ENCODE data around the gene PSMD1.
"Not testable (repeated sequence)": the region's sequence is repeated elsewhere in the genome, so short reads cannot be mapped to it uniquely, and the experiment has no call there.

PSMD1 gene

DNA sequence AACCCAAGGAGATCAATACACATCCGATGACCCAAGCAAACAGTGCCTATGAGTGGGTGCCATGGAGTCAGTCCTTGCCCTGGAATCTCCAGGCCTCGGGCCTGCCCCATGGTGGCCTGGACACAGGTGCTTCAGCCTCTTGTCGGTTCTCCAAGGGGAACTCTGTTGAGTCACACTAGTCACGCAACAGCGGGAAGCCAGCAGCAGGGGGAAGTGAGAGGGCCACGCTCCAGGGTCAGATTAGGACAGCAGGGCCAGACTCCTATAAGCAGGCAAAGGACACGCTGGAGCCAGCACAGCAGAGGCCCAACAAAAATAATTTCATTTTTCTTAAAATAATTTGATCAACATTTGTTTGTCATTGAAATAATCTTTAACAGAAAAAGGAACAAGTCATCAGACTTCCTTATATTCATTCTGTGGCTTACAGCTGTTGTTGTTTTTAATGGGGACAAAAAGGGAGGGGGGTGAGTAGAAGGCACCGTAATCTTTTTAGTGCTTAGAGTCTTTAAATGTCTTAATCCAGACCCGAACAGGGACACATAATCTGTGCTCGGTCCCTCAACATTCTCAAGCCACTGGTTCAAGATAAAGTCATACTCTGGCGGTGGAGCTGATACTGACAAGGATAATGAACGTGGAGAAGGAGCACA is 125.3 kb downstream of the PSMD1 start:
- in situ Hi-C loops (cut with MboI; ENCODE audit: low sequenced_read_pairs): no loop called here

- in situ Hi-C loops (cut with MboI; ENCODE audit: low sequenced_read_pairs): no loop called here
Observed at GRCh38 chr2:231182513-231182899, 125.8 kb downstream of the PSMD1 start.

DNA sequence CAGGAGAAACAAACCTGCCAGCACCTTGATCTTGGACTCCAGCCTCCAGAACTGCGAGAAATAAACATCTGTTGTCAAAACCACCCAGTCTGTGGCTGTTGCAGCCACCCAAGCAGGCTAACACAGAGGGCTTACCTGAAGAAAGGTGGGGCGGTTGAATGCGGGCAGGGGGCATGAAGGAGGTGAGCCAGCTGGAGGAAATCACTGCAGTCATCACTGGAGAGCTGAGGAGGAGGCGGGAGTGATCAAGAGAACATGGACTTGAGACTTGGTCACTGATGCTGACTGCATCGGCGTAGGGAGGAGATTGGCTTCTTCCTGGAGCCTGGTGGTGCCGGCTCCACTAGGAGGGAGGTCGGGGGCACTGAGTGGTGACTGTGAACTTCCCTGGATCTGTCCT is 127.2 kb downstream of the PSMD1 start:
- in situ Hi-C loops (cut with MboI; ENCODE audit: low sequenced_read_pairs): no loop called here

DNA sequence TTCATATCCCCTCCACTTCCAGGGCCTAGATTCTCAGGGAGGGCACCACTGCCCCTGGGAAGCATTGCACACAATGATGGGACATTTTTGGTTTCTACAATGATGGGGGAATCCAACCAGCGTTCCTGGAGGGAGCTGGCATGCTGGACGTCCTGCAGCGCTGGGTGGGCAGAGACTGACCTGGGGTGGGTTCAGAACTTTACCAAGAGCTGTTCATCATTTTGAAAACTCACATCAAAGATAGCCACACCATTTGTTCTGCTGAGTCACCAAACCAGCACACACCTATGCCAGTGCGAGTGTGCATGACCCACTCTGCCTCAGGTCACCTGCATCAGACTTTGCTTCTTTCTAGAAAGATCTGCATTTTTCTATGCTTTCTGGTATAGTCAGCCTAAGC is 127.7 kb downstream of the PSMD1 start:
- in situ Hi-C loops (cut with MboI; ENCODE audit: low sequenced_read_pairs): no loop called here

DNA sequence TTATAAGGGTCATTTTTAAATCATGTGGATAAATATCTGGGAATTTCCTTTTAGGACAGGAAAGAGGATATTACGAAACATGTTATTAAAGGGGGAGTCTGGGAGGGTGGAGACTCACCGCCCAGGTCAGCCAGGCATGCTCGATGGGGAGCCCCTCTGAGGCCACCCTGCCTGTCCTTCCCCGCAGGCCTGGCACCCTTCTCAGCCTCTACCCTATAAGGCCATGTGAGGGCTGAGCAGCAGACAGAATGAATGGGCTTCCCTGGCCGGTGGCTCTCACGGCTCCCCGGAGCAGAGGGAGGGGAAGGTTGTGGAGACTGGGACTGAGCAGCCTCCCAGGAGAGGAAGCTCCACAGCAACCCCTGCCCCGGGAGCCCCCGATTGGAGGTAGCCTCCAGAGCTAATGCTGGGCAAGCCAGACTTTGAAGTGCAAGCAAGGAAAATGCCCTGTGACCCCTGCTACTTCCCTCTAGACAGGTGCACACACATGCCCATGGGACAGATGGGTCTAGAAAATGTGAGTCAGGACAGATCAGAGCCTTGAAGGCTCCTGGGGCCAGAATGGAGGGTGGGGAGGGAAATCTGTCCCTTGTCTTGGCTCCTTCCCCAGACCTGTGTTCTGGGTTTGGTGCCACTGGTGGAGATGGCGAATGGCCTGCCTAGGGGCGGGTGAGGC is 128.5 kb downstream of the PSMD1 start:
- in situ Hi-C loops (cut with MboI; ENCODE audit: low sequenced_read_pairs): no loop called here

DNA sequence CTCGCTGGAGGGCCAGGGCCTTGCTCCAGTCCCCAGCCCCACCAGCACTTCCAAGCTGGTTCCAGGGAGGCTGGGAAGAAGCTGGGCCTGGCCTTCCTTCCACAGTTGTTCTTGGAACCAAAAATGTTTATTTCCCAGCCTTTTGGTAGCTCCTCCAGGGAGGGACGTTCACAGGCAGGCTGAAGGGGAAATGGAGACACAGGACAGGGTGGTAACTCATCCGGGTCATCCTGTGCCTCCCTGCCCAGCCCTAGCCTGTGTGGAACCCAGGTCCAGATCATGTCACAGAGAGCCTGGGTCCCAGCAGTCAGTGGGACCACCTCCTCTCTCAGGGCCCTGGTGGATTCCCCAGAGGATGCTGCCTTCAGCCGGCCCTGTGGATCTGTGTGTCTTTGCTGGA is 129.2 kb downstream of the PSMD1 start:
- in situ Hi-C loops (cut with MboI; ENCODE audit: low sequenced_read_pairs): no loop called here

GRCh38 chr2:231186325-231186724 is 129.7 kb downstream of the PSMD1 start:
- in situ Hi-C loops (cut with MboI; ENCODE audit: low sequenced_read_pairs): no loop called here

DNA sequence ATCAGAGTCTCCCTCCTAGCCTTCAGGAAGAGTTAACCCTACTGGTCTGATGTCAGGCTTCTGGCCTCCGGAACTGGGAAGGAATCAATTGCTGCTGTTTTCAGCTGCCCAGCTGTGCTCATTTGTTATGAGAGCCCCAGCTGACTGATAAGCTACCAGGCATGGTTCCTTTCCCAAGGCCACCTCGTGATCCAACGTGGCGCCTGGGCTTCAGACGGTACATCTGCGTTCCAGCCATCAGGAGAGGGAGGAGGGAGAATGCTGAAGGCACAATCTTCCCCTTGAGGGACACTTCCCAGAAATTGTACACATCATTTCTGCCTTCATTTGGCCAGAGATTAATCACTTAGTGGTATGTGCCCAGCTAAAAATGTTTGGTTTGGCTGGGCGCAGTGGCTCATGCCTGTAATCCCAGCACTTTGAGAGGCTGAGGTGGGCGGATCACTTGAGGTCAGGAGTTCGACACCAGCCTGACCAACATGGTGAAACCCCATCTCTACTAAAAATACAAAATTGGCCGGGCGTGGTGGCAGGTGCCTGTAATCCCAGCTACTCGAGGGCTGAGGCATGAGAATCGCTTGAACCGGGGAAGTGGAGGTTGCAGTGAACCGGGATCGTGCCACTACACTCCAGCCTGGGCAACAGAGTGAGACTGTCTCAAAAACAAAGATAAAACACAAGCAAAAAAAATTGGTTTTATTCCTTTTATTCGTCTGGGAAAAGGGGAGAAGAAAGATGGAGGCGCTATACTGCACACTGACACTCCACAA is 131.3 kb downstream of the PSMD1 start:
- in situ Hi-C loops (cut with MboI; ENCODE audit: low sequenced_read_pairs): no loop called here

DNA sequence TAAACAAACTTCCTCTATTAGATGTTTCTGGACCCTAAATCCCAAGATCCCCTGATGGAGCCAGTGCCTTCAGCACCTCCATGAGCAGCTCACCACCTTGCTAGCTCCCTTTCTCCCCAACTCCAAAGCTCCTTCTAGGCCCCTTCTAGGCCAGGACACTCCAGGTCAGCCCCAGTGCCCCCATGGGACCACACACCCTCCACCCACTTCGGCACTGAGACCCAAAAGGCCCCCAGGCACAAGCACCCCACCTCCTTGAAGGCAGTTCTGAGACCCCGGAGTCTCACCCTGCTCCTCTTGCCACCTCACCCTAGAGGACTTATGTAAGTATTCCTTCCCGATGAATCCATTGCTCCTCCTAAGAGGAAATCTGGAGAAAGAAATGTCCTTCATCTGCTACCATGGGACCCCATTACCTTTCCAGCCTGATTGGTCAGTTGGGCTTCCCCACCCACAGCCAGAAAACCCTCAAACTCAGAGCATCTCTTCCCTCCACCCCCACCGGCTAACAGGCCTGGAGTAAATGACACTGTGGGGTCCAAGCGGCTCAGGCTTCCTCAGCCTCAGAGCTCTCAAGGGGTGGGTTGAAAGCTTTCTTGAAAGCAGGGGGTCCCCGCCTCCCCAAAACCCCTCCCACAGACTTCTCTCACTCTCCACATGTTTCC is 132.0 kb downstream of the PSMD1 start:
- in situ Hi-C loops (cut with MboI; ENCODE audit: low sequenced_read_pairs): no loop called here

DNA sequence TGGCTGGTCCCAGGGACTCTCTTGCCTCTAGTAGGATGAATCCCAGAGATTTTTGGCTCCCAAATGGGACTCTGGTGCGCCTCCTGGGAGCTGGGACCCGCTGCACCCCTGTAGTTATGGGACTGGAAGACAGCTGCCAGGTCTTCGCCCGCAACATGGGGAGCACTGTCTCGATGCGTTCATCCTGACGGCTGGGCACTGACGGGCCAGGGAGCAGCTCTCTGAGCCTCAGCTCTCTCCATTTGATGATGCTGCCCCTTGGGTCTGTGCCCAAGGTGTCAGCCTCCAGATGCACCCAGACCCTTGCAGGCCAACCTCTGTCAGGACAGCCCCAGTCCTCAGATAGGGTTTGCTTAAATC is 132.5 kb downstream of the PSMD1 start:
- in situ Hi-C loops (cut with MboI; ENCODE audit: low sequenced_read_pairs): no loop called here

GRCh38 chr2:231189571-231190495 is 133.2 kb downstream of the PSMD1 start:
- in situ Hi-C loops (cut with MboI; ENCODE audit: low sequenced_read_pairs): no loop called here

DNA sequence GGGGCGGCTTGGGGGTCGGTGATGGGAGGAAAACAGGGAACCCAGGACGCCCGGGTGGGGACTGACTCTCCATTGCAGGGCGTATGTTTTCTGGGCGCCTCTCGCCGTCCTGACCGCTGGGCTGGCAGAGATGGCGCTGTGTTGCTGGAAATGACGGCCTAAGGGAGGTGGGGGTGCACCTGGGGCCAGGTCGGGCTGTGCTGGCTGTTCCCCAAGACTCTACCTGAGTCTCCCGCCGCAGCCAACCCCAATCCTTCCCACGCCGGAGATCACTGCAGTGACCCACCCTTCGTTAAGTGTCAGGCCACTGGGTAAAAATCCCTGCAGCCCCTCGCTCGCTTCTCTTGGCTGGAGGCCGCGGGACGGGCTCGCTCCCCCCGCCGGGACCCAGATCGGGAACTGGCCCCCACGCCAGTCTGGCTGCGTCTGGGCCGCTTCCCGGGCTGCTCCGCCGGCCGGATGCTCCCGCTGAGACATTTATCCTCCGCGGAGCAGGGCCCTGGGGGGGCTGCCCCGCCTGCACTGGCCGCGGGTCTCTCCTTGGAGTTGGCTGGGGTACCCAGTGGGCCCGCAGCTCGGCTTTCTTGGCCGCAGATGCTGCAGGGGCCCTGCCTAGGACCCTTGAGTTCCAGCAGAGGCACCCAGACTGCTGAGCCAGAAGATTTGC is 134.0 kb downstream of the PSMD1 start:
- in situ Hi-C loops (cut with MboI; ENCODE audit: low sequenced_read_pairs): no loop called here

DNA sequence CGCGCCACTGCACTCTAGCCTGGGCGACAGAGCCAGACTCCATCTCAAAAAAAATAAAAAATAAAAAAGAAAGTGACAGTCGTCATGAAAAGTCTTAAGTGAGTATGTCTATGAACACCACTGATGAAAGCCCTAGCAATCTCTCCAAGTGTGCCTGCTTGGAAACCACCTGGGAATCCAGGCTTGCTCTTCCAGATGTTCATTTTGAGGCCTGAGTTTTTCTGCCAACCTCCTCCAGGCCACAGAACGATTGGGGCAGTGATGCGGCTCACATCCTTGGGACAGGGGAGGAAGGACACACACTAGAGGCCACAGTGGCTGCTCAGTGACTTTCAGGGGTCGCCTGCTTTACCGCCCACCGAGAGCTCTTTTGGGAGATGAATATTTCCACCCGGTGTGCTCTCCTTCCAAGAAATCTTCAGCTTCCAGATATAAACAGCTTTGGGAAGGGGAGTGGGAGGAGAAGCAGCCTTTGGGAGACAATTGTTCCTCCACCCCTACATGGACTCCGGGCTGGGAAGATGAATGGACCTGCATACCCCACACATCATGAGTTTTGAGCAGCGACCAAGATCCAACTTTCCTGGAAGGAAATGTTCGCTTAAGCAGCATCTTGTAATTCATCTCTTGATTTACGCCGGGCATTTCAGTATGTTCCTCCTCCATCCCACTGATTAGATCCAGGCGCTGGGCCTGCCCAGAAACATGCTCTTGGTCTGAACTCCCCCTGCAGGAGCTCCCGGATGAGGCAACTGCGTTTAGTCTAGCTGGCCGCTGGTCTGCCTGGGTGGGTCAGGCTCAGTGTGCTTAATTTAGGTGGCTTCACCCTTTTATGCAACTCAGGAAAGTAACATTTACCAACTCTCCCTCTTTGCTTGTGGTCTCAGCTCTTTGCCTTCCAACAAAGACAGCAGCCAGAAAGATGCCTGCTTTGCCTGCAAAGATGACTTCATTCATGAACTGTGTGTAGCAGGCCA is 135.5 kb downstream of the PSMD1 start:
- in situ Hi-C loops (cut with MboI; ENCODE audit: low sequenced_read_pairs): no loop called here

GRCh38 chr2:231193216-231193615 is 136.5 kb downstream of the PSMD1 start:
- in situ Hi-C loops (cut with MboI; ENCODE audit: low sequenced_read_pairs): no loop called here

GRCh38 chr2:231196592-231196991 is 139.9 kb downstream of the PSMD1 start:
- in situ Hi-C loops (cut with MboI; ENCODE audit: low sequenced_read_pairs): no loop called here

DNA sequence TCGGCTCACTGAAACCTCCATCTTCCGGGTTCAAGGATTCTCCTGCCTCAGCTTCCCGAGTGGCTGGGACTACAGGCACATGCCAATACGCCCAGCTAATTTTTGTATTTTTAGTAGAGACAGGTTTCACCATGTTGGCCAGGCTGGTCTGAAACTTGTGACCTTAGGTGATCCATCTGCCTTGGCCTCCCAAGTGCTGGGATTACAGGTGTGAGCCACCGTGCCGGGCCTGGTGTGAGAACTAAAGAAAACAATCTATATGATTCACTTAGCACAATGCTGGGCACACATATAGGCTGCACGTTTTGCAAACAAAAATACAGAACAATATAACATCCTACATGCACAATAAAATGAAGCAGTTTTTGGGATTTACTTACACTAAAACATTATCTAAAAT is 140.5 kb downstream of the PSMD1 start:
- in situ Hi-C loops (cut with MboI; ENCODE audit: low sequenced_read_pairs): not testable (repeated sequence)

DNA sequence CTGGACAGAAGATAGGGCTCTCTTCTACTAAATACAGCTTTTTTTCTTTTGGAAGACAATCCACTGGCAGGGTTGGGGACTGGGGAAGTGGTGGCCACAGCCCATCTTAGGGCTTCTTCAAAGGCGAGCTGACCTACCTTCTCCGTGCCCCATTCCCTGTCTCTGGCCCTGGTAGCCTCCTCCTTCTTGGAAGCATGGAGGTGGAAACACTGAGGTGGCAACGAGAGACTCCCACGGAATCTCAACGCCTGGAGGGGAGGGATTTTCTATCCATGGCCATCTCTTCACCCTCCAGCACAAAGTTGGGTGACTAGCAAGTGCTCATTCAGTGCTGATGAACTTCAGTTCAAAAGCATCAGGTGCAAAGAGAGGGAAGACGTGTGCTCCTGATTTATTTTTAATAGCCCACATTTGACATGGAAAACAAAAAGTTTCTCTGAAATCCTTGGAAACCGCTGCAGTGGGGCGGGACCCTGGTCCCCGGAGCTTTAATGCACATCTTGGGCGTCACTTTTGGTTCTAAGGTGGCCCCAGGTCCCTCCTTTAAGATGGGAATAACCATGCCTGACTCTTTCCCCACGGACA is 141.1 kb downstream of the PSMD1 start:
- in situ Hi-C loops (cut with MboI; ENCODE audit: low sequenced_read_pairs): no loop called here

Measured in hTERT RPE-1 (cell line).